HEK293T (cell line): ENCODE results near the gene DGAT2.

Experiments
- CTCF ChIA-PET: fragments of 350-600 bp; formaldehyde crosslinking; extraction: SDS; loops from one replicate; lab custom pipeline; 2021; ENCODE audit warnings: antibody characterized with exemption, inconsistent platforms; lab: Yijun Ruan, JAX
- POLR2A ChIA-PET: fragments of 350-600 bp; formaldehyde crosslinking; extraction: SDS; loops from one replicate; lab custom pipeline; 2020; ENCODE audit warnings: antibody characterized with exemption, inconsistent platforms; lab: Yijun Ruan, JAX
- DNase-seq: peaks from one replicate; pipeline ENCODE4 v3.0.0; 2012; ENCODE audit warnings: mixed read lengths; ENCODE audit errors: extremely low spot score
- ARNT ChIP-seq: fragments of 450-650 bp; IDR thresholded peaks from 2 replicates; pipeline ENCODE4 v1.6.1; 2017; ENCODE audit warnings: mild to moderate bottlenecking
- BHLHE40 ChIP-seq: fragments of 450-650 bp; IDR thresholded peaks from 2 replicates; pipeline ENCODE4 v1.6.1; 2016; ENCODE audit warnings: mild to moderate bottlenecking, moderate library complexity, borderline replicate concordance
- CTBP1 ChIP-seq: fragments of 450-650 bp; IDR thresholded peaks from 2 replicates; pipeline ENCODE4 v1.6.1; 2016; ENCODE audit warnings: borderline replicate concordance
- ELF4 ChIP-seq: fragments of 450-650 bp; IDR thresholded peaks from 2 replicates; pipeline ENCODE4 v1.6.1; 2017; ENCODE audit warnings: antibody characterized with exemption
- FOXA1 ChIP-seq: fragments of 450-650 bp; IDR thresholded peaks from 2 replicates; pipeline ENCODE4 v1.6.1; 2016; ENCODE audit warnings: mild to moderate bottlenecking
- FOXK2 ChIP-seq: fragments of 450-650 bp; IDR thresholded peaks from 2 replicates; pipeline ENCODE4 v1.6.1; 2016; ENCODE audit warnings: mild to moderate bottlenecking
- FOXM1 ChIP-seq: fragments of 450-650 bp; IDR thresholded peaks from 2 replicates; pipeline ENCODE4 v1.6.1; 2017; ENCODE audit warnings: mild to moderate bottlenecking, borderline replicate concordance
- HDGF ChIP-seq: fragments of 450-650 bp; IDR thresholded peaks from 2 replicates; pipeline ENCODE4 v1.6.1; 2017; ENCODE audit warnings: antibody characterized with exemption, borderline replicate concordance
- L3MBTL2 ChIP-seq: fragments of 450-650 bp; conservative IDR thresholded peaks from 2 replicates; pipeline ENCODE4 v1.6.1; 2016; ENCODE audit warnings: mild to moderate bottlenecking
- LEF1 ChIP-seq: fragments of 450-650 bp; IDR thresholded peaks from 2 replicates; pipeline ENCODE4 v1.6.1; 2017; ENCODE audit warnings: mild to moderate bottlenecking, borderline replicate concordance
- NFRKB ChIP-seq: fragments of 450-650 bp; IDR thresholded peaks from 2 replicates; pipeline ENCODE4 v1.6.1; 2016; ENCODE audit warnings: mild to moderate bottlenecking, moderate library complexity
- PKNOX1 ChIP-seq: fragments of 450-650 bp; IDR thresholded peaks from 2 replicates; pipeline ENCODE4 v1.6.1; 2016
- SP1 ChIP-seq: fragments of 450-650 bp; IDR thresholded peaks from 2 replicates; pipeline ENCODE4 v1.6.1; 2017
- SUZ12 ChIP-seq: fragments of 450-650 bp; IDR thresholded peaks from 2 replicates; pipeline ENCODE4 v1.6.1; 2016; ENCODE audit warnings: mild to moderate bottlenecking
- TARDBP ChIP-seq: fragments of 450-650 bp; IDR thresholded peaks from 2 replicates; pipeline ENCODE4 v1.6.1; 2016
- ZNF384 ChIP-seq: fragments of 450-650 bp; IDR thresholded peaks from 2 replicates; pipeline ENCODE4 v1.6.1; 2016

DGAT2 gene

DNA sequence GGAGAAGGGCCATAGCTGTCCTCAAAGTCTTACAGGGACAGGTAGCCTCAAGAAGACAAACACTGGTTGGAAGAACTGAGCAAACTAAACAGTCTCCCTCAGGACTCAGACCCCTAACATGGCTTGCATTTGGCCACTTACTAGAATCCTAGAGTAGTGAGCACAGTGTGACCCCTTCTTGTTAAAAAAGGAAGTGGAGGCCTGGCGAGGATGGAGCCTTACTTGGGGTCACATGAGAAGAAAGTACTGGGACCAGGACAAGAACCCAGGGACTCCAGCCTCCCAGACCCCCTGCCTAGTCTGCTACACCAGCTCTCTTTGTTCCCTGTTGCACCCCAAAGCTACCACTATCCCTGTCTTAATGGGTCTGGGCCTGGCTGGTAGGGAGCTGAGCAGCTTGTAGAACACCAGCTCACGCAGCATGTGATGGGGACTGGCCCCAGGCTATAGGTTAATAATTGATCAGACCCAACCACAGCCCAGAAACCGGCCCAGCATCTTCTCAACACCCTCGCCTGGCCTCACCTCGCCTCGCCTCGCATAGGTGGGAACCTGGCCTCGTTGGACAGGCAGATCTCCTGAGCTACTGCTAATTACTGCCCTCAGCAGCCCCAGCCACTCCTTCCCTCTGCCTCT lies 17.6 kb downstream of the DGAT2 start:
- POLR2A ChIA-PET: interaction anchor here (0.8 kb wide), 1 partner anchor 22 kb away, joined by 3 read pairs; no protein-coding TSS in a partner anchor
- CTCF ChIA-PET: no interaction called here
- DNase-seq: no peak
- TF ChIP-seq SP1 (no peak), ARNT (no peak), ELF4 (no peak), FOXA1 (no peak)

GRCh38 chr11:75789521-75789920 lies 20.9 kb downstream of the DGAT2 start:
- DNase-seq: no peak
- no peak for TF ChIP-seq HDGF
- no peak for TF ChIP-seq BHLHE40
- TF ChIP-seq TARDBP: no peak
- no peak for TF ChIP-seq FOXK2
- no peak for TF ChIP-seq ELF4
- no peak for TF ChIP-seq LEF1
- TF ChIP-seq SUZ12: no peak
- TF ChIP-seq ARNT: no peak
- no peak for TF ChIP-seq SP1
- no peak for TF ChIP-seq NFRKB
- TF ChIP-seq CTBP1: no peak
- ChIA-PET CTCF (no interaction called here), POLR2A (interaction anchor here (0.9 kb wide), 1 partner anchor 8 kb away, joined by 3 read pairs; no protein-coding TSS in a partner anchor)

- POLR2A ChIA-PET: no interaction called here
- CTCF ChIA-PET: no interaction called here
- no peak for TF ChIP-seq SUZ12
- no peak for TF ChIP-seq PKNOX1
- TF ChIP-seq TARDBP: no peak
- no peak for TF ChIP-seq FOXK2
- no peak for TF ChIP-seq LEF1
- DNase-seq: no peak
Measured at GRCh38 chr11:75790986-75791385, 22.4 kb downstream of the DGAT2 start.

DNA sequence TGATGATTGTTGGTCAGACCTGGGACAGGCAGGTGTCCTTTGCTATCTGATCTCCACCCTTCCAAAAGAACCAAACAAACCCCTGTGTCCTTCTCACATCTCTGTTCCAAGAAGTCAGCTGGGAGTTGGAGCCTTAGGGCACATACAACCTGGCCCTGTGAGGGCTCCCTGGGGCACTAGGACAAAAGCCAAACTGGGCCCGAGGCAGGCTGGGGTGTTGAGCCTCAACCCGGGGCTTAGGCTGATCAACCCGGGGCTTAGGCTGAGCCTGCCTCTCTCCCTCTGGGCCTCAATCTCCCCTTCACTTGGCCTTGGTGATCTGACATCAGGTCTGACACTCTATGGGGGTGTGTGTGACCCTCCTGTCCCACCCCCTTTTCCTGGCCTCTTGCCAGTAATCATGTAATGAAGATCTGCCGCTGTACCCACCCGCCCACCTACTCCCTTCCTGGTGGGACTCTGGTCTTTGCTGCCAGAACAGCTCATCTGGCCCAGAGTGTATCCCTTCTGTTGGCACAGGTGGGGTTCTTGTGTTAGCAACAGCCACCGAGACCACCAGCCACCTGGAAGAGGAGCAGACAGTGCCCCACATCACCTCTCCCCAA lies 23.7 kb downstream of the DGAT2 start:
- POLR2A ChIA-PET: no interaction called here
- CTCF ChIA-PET: interaction anchor here (1.4 kb wide), 1 partner anchor 11 kb away, joined by 3 read pairs; no protein-coding TSS in a partner anchor
- DNase-seq: no peak
- TF ChIP-seq FOXA1 (no peak), BHLHE40 (no peak), ARNT (no peak), TARDBP (no peak), LEF1 (no peak), CTBP1 (no peak), NFRKB (no peak), ZNF384 (no peak), ELF4 (no peak)

GRCh38 chr11:75792997-75793800 lies 24.6 kb downstream of the DGAT2 start:
- POLR2A ChIA-PET: interaction anchor here (0.9 to 1.3 kb wide), 2 partner anchors 8 to 64 kb away, joined by 3 to 4 read pairs; no protein-coding TSS in a partner anchor
- TF ChIP-seq LEF1 (no peak), CTBP1 (no peak), FOXM1 (no peak), FOXA1 (no peak)

GRCh38 chr11:75793966-75794365 lies 25.4 kb downstream of the DGAT2 start:
- TF ChIP-seq SP1: no peak
- no peak for TF ChIP-seq ELF4
- TF ChIP-seq FOXM1: no peak
- TF ChIP-seq PKNOX1: no peak
- no peak for TF ChIP-seq CTBP1
- TF ChIP-seq ZNF384: no peak
- no peak for TF ChIP-seq NFRKB
- TF ChIP-seq SUZ12: no peak
- no peak for TF ChIP-seq FOXA1
- TF ChIP-seq L3MBTL2: no peak
- no peak for TF ChIP-seq HDGF
- no peak for TF ChIP-seq ARNT
- TF ChIP-seq BHLHE40: no peak
- TF ChIP-seq FOXK2: no peak

More at GRCh38 chr11:75792997-75793800, 24.6 kb downstream of the DGAT2 start:
- DNase-seq: no peak
- CTCF ChIA-PET: interaction anchor here (1.4 kb wide), 1 partner anchor 10 kb away, joined by 3 read pairs; no protein-coding TSS in a partner anchor

More at GRCh38 chr11:75793966-75794365, 25.4 kb downstream of the DGAT2 start:
- DNase-seq: no peak
- POLR2A ChIA-PET: interaction anchor here (0.9 to 1.3 kb wide), 2 partner anchors 9 to 63 kb away, joined by 3 to 4 read pairs; no protein-coding TSS in a partner anchor
- CTCF ChIA-PET: no interaction called here
